Activated naive CD8-positive, alpha-beta T cell treated with anti-CD3 and anti-CD28 coated beads, Interleukin-2, amount 50 U/mL, for 24 hours (primary cell): ENCODE data around the gene USP17L26.
"Not testable (repeated sequence)": the region's sequence is repeated elsewhere in the genome, so short reads cannot be mapped to it uniquely, and the experiment has no call there.

ENCODE experiments used
- ATAC-seq: fragments of 150-1000 bp; cut with Tn5 transposase; one replicate; pipeline ENCODE4 v1.10.0; 2021
- DNase-seq: peaks from one replicate; pipeline ENCODE4 v3.0.0; 2021
- H3K27ac Mint-ChIP-seq: one replicate; pipeline ENCODE4 v1.8.0; 2021; ENCODE audit warnings: mild to moderate bottlenecking, mixed read lengths
- H3K27me3 Mint-ChIP-seq: one replicate; pipeline ENCODE4 v1.8.0; 2021; ENCODE audit warnings: mixed read lengths
- H3K36me3 Mint-ChIP-seq: one replicate; pipeline ENCODE4 v1.8.0; 2021; ENCODE audit warnings: low read depth, mixed read lengths
- H3K4me1 Mint-ChIP-seq: one replicate; pipeline ENCODE4 v1.8.0; 2021; ENCODE audit warnings: mixed read lengths
- H3K4me3 Mint-ChIP-seq: one replicate; pipeline ENCODE4 v1.8.0; 2021; ENCODE audit warnings: mild to moderate bottlenecking, moderate library complexity, mixed read lengths
- H3K9me3 Mint-ChIP-seq: one replicate; pipeline ENCODE4 v1.8.0; 2021; ENCODE audit warnings: mixed read lengths

The USP17L26 gene

GRCh38 chr4:9334358-9334757 is at the start of gene USP17L26:
USP17L26 (plus strand) TSS chr4:9334658; CDS start chr4:9334658, 0 bp downstream.
- not testable (repeated sequence) for H3K4me3 Mint-ChIP-seq, DNase-seq, H3K27ac Mint-ChIP-seq, ATAC-seq, H3K27me3 Mint-ChIP-seq, H3K9me3 Mint-ChIP-seq, H3K4me1 Mint-ChIP-seq, H3K36me3 Mint-ChIP-seq

GRCh38 chr4:9324191-9324590 is 10.3 kb upstream of the USP17L26 start:
- H3K4me3 Mint-ChIP-seq, DNase-seq, H3K27ac Mint-ChIP-seq, H3K4me1 Mint-ChIP-seq, H3K36me3 Mint-ChIP-seq, ATAC-seq, H3K27me3 Mint-ChIP-seq, H3K9me3 Mint-ChIP-seq: not testable (repeated sequence)

GRCh38 chr4:9324865-9325264 is 9.6 kb upstream of the USP17L26 start, which contains the start of gene USP17L24:
USP17L24 (plus strand) TSS chr4:9325165; CDS start chr4:9325165, 0 bp downstream.
- H3K4me1 Mint-ChIP-seq, H3K9me3 Mint-ChIP-seq, H3K27ac Mint-ChIP-seq, H3K4me3 Mint-ChIP-seq, H3K27me3 Mint-ChIP-seq, ATAC-seq, H3K36me3 Mint-ChIP-seq, DNase-seq: not testable (repeated sequence)

- H3K4me3 Mint-ChIP-seq, H3K27ac Mint-ChIP-seq, H3K4me1 Mint-ChIP-seq, H3K36me3 Mint-ChIP-seq, DNase-seq, ATAC-seq, H3K27me3 Mint-ChIP-seq, H3K9me3 Mint-ChIP-seq: not testable (repeated sequence)
Observed at GRCh38 chr4:9329611-9330010, 4.8 kb upstream of the USP17L26 start, which contains the start of gene USP17L25. USP17L25 (plus strand) TSS chr4:9329911; CDS start chr4:9329911, 0 bp downstream.

GRCh38 chr4:9339103-9339502 is 4.6 kb downstream of the USP17L26 start, which contains the start of gene USP17L5:
USP17L5 (plus strand) TSS chr4:9339403; CDS start chr4:9339403, 0 bp downstream.
- H3K4me3 Mint-ChIP-seq, H3K4me1 Mint-ChIP-seq, ATAC-seq, DNase-seq, H3K27me3 Mint-ChIP-seq, H3K36me3 Mint-ChIP-seq, H3K27ac Mint-ChIP-seq, H3K9me3 Mint-ChIP-seq: not testable (repeated sequence)

GRCh38 chr4:9343848-9344247 is 9.4 kb downstream of the USP17L26 start, which contains the start of gene USP17L27:
USP17L27 (plus strand) TSS chr4:9344148; CDS start chr4:9344148, 0 bp downstream.
- not testable (repeated sequence) for H3K27me3 Mint-ChIP-seq, H3K36me3 Mint-ChIP-seq, ATAC-seq, H3K27ac Mint-ChIP-seq, H3K9me3 Mint-ChIP-seq, DNase-seq, H3K4me1 Mint-ChIP-seq, H3K4me3 Mint-ChIP-seq

- H3K27me3 Mint-ChIP-seq, H3K9me3 Mint-ChIP-seq: not testable (repeated sequence)
Observed at GRCh38 chr4:9348593-9348992, 14.1 kb downstream of the USP17L26 start, which contains the start of gene USP17L28. USP17L28 (plus strand) TSS chr4:9348893; CDS start chr4:9348893, 0 bp downstream.

GRCh38 chr4:9350866-9351265 is 16.4 kb downstream of the USP17L26 start:
- not testable (repeated sequence) for ATAC-seq, DNase-seq, H3K36me3 Mint-ChIP-seq, H3K9me3 Mint-ChIP-seq, H3K4me1 Mint-ChIP-seq, H3K27me3 Mint-ChIP-seq, H3K4me3 Mint-ChIP-seq, H3K27ac Mint-ChIP-seq

More at GRCh38 chr4:9348593-9348992, 14.1 kb downstream of the USP17L26 start, which contains the start of gene USP17L28:
- not testable (repeated sequence) for H3K4me3 Mint-ChIP-seq, H3K36me3 Mint-ChIP-seq, ATAC-seq, H3K27ac Mint-ChIP-seq, DNase-seq, H3K4me1 Mint-ChIP-seq

GRCh38 chr4:9353338-9353737 is 18.9 kb downstream of the USP17L26 start, which contains the start of gene USP17L29:
USP17L29 (plus strand) TSS chr4:9353638; CDS start chr4:9353638, 0 bp downstream.
- not testable (repeated sequence) for H3K27ac Mint-ChIP-seq, H3K9me3 Mint-ChIP-seq, DNase-seq, H3K27me3 Mint-ChIP-seq, ATAC-seq, H3K4me1 Mint-ChIP-seq, H3K4me3 Mint-ChIP-seq, H3K36me3 Mint-ChIP-seq

- H3K27me3 Mint-ChIP-seq, H3K4me1 Mint-ChIP-seq, DNase-seq, H3K4me3 Mint-ChIP-seq, H3K9me3 Mint-ChIP-seq, ATAC-seq, H3K36me3 Mint-ChIP-seq, H3K27ac Mint-ChIP-seq: not testable (repeated sequence)
Observed at GRCh38 chr4:9362829-9363228, 28.4 kb downstream of the USP17L26 start, which contains the start of gene USP17L30. USP17L30 (plus strand) TSS chr4:9363129; CDS start chr4:9363129, 0 bp downstream.

GRCh38 chr4:9379881-9380280 is 45.4 kb downstream of the USP17L26 start:
- not testable (repeated sequence) for H3K27me3 Mint-ChIP-seq, ATAC-seq, H3K9me3 Mint-ChIP-seq, H3K4me1 Mint-ChIP-seq, DNase-seq, H3K4me3 Mint-ChIP-seq, H3K36me3 Mint-ChIP-seq, H3K27ac Mint-ChIP-seq

GRCh38 chr4:9381012-9381534 is 46.6 kb downstream of the USP17L26 start:
- not testable (repeated sequence) for H3K9me3 Mint-ChIP-seq, ATAC-seq, H3K27me3 Mint-ChIP-seq, H3K36me3 Mint-ChIP-seq, H3K27ac Mint-ChIP-seq, H3K4me1 Mint-ChIP-seq
- peak overlapping the region; percentile 8 for H3K4me3 Mint-ChIP-seq
- DNase-seq, result peak; percentile 59

- Mint-ChIP-seq H3K4me1 (no peaks in the 10 kb centered on the region), H3K9me3 (no peaks in the 10 kb centered on the region), H3K27ac (no peak overlapping the region), H3K4me3 (no peak overlapping the region), H3K36me3 (no peaks in the 10 kb centered on the region), H3K27me3 (no peaks in the 10 kb centered on the region)
- DNase-seq, result no peak
- no peak for ATAC-seq
Observed at GRCh38 chr4:9384126-9384525, 49.7 kb downstream of the USP17L26 start.
